ENCODE results near the gene GPRIN1.
"Not testable (repeated sequence)": the region's sequence is repeated elsewhere in the genome, so short reads cannot be mapped to it uniquely, and the experiment has no call there.

The GPRIN1 gene

GRCh38 chr5:176621661-176622079 lies 11.7 kb upstream of the GPRIN1 start:
- no peak for DNase-seq

DNA sequence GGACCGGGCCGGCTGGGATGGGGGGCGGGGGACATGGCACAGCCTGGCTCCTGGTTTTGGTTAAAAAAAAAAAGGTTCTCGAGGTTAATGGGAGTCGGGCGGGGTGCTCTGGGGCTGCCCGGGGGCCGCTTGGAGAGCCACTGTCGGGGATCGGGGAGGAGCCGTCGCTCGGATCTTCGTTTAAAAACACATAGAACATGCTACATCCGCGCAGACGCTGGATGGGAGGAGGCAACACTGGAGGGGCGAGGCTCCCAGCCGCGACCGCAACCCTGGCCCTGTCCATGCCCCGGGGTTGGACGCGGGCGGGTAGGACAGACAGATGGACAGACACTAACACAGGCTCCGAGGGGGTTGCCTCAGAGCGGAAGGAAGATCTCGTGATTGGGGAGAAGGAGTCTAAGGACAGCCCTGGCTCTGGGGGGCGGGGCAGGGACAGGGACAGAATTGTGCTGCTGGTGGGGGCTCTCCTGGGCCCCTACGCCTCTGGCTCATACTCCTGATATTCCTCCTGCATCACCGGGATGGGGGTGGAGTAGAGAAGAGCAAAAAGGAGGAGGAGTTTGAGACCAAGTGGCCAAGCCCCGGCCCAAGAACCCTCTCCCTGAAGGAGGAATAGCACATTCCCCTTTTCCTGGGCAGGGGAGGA lies 10.5 kb upstream of the GPRIN1 start:
- no peak for DNase-seq

DNA sequence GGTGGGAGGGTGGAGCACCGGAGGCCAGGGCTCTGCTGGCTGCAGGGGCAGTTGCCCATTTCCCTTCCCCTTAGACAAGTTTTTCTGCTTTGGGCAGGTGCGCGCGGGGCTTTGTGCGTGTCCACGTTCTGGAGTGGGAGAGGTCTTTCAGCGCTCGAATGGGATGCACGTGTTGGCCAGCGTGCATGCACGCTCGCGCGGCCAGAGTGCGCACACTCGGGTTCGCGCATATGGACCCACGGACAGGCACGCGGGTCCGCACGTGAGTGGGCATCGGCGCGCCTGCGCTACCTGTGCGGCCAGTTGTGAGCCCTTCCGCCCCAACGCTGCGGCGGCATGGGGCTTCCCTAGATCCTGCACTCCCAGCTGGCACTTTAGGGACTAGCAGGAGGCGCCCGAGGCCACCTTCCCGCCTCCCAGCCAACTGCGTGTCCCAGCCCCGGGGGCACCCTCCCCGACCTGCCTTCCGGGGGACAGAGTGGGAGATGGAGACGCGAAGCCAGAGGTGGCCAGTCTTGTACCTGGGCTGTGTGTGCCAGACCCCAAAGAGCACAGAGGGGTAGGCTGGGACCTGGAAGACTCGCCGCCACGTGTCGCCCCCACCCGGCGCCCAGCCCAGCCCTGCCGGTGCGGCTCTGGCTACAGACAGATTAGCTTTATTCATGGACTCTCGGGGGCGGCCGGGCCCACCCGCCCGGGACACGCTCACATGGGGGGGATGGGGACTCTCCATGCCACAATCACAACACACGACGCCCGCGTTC lies 9.8 kb upstream of the GPRIN1 start:
- DNase-seq = no peak

DNA sequence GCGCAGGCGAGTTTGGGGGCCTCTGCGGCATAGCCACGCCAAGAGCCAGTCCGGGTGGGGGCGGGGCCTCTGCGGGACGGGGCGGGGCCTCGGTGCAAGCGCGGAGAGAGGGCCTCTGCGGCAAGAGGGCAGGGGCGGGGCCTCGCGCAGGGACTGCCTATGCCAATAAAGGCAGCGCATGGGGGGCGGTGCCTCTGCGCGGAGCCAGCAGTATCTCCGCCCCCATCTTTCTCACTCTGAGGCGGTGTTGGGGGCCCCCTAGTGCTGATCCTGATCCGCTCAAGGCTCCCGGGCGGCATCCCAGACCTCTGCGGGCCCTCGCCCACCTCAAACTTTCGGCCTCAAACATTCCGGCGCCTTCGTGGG lies 9.2 kb upstream of the GPRIN1 start:
- DNase-seq = no peak

DNA sequence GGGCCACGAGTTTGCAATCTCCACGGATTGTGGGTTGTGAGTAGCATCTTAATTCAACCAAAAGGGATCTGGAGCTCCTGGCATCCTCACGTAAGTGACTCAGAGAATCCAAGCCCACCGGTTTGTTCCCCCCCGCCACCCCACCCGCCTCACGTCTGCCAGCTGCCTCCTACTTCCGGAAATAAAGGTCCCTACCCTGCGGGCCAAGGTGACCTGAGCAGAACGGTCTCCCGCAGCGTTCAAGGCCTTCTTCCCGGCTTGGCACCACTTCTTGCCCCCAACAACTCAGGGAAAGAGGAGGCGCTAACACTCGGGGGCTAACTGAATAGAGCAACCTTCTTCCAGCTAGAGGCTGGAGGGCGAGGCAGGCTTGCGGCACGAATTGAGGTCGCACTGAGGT lies 8.8 kb upstream of the GPRIN1 start:
- no peak for DNase-seq

- DNase-seq = no peak
These were observed 6.6 kb upstream of the GPRIN1 start for GRCh38 chr5:176616511-176616910.

DNA sequence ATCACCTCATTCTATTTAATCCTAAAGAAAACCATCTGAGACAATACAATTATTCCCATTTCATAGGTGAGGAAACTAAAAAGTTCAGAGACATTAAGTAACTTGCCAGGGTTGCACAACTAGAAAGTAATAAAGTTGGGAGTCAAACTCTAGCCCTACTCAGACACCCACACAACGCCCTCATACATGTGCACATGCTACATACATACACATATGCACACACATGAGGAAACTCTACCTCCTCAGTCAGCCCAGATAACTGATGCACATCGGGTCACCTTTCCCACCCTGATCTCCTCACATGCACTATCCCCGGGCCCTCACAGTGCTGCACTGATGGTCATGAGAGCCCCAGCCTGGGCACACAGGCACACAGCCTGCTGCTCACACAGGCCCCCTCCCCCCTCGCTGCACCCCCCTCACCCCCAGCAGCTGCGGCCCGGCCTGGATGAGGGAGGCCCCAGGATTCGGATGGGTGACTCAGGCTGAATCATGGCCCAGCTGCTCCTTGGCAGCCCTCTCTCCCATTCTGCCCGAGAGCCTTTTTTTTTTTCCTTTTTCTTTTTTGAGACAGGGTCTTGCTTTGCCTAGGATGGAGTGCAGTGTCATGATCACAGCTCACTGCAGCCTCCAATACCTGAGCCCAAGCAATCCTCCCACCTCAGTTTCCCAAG lies 5.0 kb upstream of the GPRIN1 start:
- DNase-seq = no peak

- no peak for DNase-seq
These were observed 2.9 kb upstream of the GPRIN1 start for GRCh38 chr5:176612855-176613254.

- DNase-seq = no peak
These were observed 2.1 kb upstream of the GPRIN1 start for GRCh38 chr5:176612008-176612407.

DNA sequence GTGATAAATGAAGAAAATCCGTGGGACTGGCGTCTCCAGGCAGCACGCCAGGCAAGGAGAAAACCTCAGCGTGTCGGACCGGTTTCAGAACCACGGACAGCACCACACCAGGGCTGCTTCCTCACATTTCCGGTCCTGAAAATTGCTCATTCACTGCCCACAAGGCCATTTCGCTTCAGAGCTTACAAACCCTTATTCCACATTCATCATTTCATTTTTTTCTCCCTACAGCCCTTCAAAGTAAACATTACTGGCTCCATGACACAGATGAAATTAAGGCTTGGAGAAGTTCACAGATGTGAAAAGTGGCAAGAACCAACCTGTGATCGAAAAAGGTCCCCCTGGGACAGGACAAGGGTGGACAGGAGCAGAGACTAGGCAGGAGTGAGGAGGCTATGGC lies 1.5 kb upstream of the GPRIN1 start:
- DNase-seq = no peak

DNA sequence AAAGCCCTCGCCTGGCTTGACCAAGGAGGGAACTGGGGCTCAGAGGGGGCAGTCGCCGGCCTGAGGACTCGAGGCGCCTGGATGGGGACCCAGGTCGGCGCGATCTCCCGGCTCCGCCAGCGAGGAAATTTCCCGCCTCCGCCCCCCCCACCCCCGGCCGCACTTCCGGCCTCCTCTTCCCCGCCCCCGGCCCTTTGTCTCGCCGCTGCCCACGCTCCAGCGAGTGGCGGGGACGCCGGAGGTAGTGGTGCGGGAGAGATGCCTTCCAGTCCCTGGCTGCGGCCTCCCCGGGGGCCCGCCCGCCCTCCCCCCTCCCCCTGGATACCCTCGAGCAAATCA lies 448 bp upstream of the GPRIN1 start:
- no peak for DNase-seq

DNA sequence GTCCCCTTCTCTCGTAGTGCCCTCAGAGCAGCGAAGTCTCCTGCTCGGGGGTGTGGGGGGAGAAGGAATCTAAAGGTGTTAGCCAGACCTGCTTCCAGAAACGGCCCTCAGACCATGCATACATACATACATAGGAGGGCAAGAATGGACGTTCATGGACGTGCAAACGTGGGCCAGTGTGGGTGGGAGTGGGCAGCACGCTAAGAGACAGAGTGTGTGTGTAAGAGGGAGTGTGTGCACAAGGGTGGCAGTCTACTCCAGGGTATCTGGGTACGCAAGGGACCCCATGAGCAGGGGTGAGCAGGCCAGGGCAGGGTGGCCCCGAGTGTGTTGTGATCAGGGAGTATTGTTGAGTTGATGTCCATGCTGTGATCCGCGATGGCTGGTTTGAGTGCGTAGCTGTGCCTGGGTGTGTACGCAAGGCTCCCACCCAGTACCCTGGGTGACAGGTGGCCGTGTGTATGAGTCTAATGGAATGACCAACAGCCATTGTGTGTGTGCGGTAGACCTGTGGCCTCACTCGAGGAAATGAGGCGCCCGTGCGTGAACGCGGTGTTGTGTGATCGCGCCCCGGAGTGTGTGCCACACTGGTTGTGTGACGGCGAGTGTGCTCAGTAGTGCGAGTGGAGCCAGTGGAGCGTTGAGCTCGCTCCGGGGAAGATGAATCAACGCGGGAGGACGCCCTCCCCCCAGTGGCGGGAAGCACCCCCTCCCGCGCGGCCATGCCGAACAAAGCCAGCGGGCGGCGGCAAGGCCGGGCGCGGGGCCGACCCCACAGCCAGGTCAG lies 826 bp downstream of the GPRIN1 start:
- DNase-seq = no peak

DNA sequence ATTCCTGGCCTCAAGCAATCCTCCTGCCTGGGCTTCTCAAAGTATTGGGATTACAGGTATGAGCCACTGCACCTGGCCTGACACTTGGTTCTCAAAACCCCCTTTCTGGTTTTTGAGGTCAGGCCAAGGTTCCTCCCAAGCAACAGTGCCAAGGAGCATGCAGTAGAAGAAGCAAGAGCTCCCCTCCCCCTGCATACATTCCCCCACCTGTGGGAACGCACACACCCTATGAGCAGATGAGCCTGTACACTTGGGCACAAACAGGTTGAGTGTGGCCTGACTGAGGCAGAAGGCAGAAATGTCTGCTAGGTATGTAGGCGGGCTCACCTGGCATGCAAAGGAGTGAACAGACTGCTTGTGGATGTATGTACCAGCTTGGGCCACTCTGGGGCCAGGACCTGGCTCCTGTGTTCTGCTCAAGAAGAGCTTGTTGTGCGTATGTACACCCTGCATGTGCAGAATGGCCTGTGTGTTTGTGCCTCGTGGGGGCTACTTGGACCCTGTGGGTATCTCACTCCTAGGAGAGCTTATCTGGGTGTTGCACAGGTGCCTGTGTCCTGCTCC lies 1.7 kb downstream of the GPRIN1 start:
- DNase-seq = no peak

DNA sequence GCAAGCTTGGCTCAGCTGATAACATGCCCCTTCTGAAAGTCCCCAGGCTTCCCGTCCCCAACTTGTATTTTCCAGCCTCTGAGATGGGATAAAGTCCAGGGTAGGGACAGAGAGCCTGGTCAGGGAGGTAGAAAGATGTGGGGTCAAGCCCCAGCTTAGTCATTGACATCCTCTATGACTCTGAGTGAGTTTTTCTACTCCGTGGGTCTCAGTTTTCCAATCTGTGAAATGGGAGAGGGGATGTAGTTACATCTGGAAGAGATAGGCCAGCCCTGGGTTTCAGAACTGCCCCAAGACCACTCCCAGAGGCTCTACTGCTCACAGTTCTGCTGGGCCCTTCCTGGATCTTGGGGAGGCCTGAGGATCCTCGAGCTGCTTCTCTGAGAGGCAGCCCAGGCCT lies 3.1 kb downstream of the GPRIN1 start:
- DNase-seq = no peak

- DNase-seq = no peak
These were observed 3.9 kb downstream of the GPRIN1 start for GRCh38 chr5:176606032-176606431.

- no peak for DNase-seq
These were observed 6.9 kb downstream of the GPRIN1 start for GRCh38 chr5:176603091-176603490.

- DNase-seq = no peak
These were observed 8.0 kb downstream of the GPRIN1 start for GRCh38 chr5:176601901-176602482.

DNA sequence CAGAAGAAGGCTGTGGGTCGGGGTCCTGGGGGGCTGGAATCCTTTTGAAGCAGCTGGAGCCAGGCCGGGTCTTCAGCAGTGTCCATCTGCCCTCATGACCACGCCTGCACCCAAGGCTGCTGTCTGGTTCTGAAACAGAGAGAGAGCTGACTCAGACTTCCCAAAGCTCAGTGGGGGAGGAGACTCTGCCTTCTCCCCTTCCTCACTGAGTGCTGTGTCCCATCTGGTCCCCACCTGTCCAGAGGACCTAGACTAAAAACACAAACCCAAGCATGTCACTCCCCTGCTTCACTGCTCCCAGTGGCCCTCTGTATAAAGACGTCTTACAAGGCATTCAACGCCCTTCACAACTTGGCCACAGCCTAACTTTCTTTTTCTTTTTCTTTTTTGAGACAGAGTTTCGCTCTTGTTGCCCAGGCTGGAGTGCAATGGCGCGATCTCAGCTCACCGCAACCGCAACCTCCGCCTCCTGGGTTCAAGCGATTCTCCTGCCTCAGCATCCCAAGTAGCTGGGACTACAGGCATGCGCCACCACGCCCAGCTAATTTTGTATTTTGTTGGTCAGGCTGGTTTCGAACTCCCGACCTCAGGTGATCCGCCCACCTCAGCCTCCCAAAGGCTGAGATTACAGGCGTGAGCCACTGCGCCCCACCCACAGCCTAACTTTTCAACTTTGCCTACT lies 10.1 kb downstream of the GPRIN1 start:
- not testable (repeated sequence) for DNase-seq

- DNase-seq = no peak
These were observed 12.3 kb downstream of the GPRIN1 start for GRCh38 chr5:176597417-176598389.

DNA sequence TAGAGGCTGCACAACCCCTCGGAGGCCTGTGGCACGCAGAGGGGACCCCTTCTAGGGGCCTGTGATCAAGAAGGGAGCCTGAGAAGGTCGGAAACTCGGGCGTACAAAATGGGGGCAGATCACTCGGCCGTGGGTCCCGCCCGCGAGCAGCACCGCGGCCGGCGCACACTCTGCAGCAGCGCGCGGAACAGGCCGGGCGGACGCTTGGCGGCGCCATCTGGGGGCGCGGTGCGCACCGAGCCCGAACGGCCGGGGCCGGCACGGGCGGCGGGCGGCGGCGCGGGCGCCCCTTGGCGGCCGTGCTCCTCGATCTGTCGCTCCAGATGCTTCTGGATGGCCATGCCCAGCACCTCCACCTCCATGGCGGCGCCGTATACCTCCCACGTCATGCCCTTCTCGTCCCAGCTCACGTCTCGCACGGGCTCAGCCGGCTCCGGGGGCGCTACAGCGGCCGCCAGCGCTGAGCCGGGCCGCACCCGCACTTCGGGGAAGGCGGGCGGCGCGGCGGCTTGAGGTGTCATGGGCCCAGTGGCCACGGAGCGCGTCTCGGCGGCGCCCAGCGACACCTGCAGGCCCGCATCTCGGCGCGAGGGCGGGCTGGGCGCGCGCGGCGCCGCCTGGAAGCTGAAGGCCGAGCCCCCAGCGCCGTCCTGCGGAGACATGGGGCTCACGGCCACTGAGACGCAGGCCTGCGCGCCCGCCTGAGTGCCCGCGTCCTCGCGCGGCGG lies 13.1 kb downstream of the GPRIN1 start:
- no peak for DNase-seq

Data from NCI-H2081 treated with DMSO at 0.1 percent for 48 hours (cell line).